Type B pancreatic cell (in vitro differentiated cells): Measurements from ENCODE around the gene VNN1. TPM values are rescaled to one million over a fixed set of nuclear protein-coding genes. Genes with fewer than 3 reads are reported as not detected.
"Not testable (repeated sequence)": the region's sequence is repeated elsewhere in the genome, so short reads cannot be mapped to it uniquely, and the experiment has no call there.

Experiments used
- DNase-seq: peaks from one replicate; pipeline ENCODE4 v3.0.0; 2021; ENCODE audit warnings: mixed read lengths; ENCODE audit not compliant: unreplicated experiment; ENCODE audit errors: extremely low spot score
- H3K27ac Mint-ChIP-seq: 2 replicates; pipeline ENCODE4 v1.8.0; 2021; ENCODE audit warnings: mild to moderate bottlenecking, mixed read lengths
- H3K27me3 Mint-ChIP-seq: 2 replicates; pipeline ENCODE4 v1.8.0; 2021; ENCODE audit warnings: mixed read lengths
- H3K36me3 Mint-ChIP-seq: 2 replicates; pipeline ENCODE4 v1.8.0; 2021; ENCODE audit warnings: mixed read lengths
- H3K4me1 Mint-ChIP-seq: one replicate; pipeline ENCODE4 v1.8.0; 2021; ENCODE audit warnings: mixed read lengths; ENCODE audit not compliant: unreplicated experiment
- H3K4me3 Mint-ChIP-seq: 2 replicates; pipeline ENCODE4 v1.8.0; 2021; ENCODE audit warnings: mild to moderate bottlenecking, mixed read lengths
- H3K9me3 Mint-ChIP-seq: 2 replicates; pipeline ENCODE4 v1.8.0; 2021; ENCODE audit warnings: mixed read lengths
- total RNA-seq: library from RNA; stranded (reverse); gene quantifications from 2 replicates; pipeline ENCODE4 v1.2.1, GENCODE V29; 2021; ENCODE audit warnings: low replicate concordance
- TF ChIP-seq, protein P1 (sequence below): fragments of 200-600 bp; sonication (generic); conservative IDR thresholded peaks from 2 replicates; pipeline ENCODE4 v1.5.0; 2021; ENCODE audit warnings: antibody characterized with exemption, mild to moderate bottlenecking

The VNN1 gene
- total RNA-seq, 1 donor from 2014 or later, result 1.3 TPM

DNA sequence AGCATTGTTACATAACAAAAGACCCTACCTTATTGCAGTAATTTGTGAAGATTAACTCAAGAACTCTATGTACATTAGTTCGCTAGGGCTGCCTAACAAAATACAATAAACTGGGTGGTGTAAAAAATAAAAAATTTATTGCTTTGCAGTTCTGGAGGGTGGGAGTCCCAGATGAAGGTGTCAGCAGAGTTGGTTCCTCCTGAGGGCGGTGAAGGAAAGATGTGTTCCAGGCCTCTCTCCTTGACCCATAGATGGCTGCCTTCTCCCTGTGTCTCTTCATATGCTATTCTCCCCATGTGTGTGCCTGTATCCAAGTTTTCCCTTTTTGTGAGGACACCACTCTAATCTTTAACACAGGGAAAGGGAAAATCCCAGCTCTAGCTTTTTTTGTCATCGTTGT, 305 bp upstream of the VNN1 start:
- TF ChIP-seq, protein P1, sequence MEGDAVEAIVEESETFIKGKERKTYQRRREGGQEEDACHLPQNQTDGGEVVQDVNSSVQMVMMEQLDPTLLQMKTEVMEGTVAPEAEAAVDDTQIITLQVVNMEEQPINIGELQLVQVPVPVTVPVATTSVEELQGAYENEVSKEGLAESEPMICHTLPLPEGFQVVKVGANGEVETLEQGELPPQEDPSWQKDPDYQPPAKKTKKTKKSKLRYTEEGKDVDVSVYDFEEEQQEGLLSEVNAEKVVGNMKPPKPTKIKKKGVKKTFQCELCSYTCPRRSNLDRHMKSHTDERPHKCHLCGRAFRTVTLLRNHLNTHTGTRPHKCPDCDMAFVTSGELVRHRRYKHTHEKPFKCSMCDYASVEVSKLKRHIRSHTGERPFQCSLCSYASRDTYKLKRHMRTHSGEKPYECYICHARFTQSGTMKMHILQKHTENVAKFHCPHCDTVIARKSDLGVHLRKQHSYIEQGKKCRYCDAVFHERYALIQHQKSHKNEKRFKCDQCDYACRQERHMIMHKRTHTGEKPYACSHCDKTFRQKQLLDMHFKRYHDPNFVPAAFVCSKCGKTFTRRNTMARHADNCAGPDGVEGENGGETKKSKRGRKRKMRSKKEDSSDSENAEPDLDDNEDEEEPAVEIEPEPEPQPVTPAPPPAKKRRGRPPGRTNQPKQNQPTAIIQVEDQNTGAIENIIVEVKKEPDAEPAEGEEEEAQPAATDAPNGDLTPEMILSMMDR, result no peak
- Mint-ChIP-seq H3K9me3 (no peaks in the 10 kb centered on the region), H3K4me1 (no peaks in the 10 kb centered on the region), H3K27me3 (no peaks in the 10 kb centered on the region), H3K36me3 (no peaks in the 10 kb centered on the region), H3K4me3 (no peak overlapping the region), H3K27ac (no peak overlapping the region)
- DNase-seq, result no peak

DNA sequence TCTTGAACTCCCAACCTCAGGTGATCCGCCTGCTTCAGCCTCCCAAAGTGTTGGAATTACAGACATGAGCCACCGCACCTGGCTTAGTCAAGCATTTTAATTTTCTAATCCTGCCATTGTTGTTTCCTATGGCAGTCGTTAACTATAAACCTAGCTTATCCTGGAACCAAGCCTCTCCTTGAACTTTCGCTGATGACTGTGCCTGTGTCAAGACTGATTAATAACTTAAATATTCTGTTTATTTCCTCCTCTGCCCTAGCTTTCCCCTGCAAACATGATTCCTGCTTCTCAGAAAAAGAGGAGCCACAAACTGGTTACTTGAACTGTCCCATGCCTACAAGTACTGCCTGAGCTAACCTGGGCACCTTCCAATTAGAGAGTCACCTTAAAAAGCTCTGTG, 1.5 kb downstream of the VNN1 start:
- Mint-ChIP-seq H3K4me3 (no peak overlapping the region), H3K9me3 (no peaks in the 10 kb centered on the region), H3K27ac (no peak overlapping the region), H3K4me1 (no peaks in the 10 kb centered on the region), H3K27me3 (no peaks in the 10 kb centered on the region), H3K36me3 (no peaks in the 10 kb centered on the region)
- TF ChIP-seq, protein P1, result no peak
- no peak for DNase-seq

DNA sequence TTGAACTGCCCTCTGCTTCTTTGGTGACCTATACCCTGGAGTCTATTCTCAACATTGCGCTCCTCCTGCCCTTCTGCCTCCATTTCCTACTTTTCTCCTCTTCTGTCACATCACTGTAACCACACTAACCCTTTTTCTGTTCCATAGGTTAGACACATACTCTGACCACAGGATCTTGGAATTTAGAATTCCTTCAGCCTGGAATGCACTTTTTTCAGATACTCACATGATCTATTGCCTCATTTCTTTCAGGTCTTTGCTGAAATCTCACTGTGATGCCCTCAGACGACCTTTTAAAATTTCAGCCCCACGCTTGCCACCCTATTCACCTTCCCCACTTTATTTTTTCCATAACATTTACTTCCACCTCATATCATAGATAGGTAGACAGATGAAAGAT, 5.1 kb downstream of the VNN1 start:
- H3K36me3 Mint-ChIP-seq, result no peaks in the 10 kb centered on the region
- no peaks in the 10 kb centered on the region for H3K9me3 Mint-ChIP-seq
- TF ChIP-seq, protein P1, result no peak

DNA sequence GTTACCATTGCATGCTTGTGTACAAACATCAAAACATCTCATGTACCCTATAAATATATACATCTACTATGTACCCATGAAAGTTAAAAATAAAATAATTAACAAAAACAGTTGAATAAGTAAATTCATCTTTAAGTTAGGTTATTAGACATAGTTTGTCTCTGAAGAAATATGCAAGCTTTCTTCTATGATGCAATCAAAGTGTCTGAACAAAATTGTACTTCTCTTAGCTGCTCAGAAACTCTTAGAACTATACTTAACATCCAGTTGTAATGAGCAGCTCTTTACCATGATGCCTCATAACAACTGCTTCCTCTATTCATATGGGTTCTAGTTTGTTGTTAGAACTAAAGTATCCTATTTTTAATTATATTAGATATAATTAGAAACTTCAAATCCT, 5.9 kb downstream of the VNN1 start:
- Mint-ChIP-seq H3K27ac (no peak overlapping the region), H3K4me1 (no peaks in the 10 kb centered on the region), H3K9me3 (no peaks in the 10 kb centered on the region), H3K27me3 (no peaks in the 10 kb centered on the region), H3K36me3 (no peaks in the 10 kb centered on the region), H3K4me3 (no peak overlapping the region)
- DNase-seq, result no peak
- TF ChIP-seq, protein P1, result no peak

More for the DNA sequence above, 5.1 kb downstream of the VNN1 start:
- H3K27me3 Mint-ChIP-seq, result no peaks in the 10 kb centered on the region
- H3K4me1 Mint-ChIP-seq, result no peaks in the 10 kb centered on the region
- DNase-seq, result no peak
- H3K27ac Mint-ChIP-seq, result no peak overlapping the region
- H3K4me3 Mint-ChIP-seq, result no peak overlapping the region

DNA sequence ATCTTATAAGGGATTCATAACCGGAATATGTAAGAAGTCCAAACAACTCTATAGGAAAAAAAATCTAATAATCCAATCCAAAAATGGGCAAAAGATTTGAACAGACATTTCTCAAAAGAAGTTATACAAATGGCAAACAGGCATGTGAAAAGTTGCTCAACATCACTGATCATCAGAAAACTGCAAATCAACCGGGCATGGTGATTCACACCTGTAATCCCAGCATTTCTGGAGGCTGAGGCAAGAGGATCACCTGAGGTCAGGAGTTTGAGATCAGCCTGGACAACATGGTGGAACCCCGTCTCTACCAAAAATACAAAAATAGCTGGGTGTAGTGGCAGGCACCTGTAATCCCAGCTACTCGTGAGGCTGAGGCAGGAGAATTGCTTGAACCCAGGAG, 7.1 kb downstream of the VNN1 start:
- H3K36me3 Mint-ChIP-seq, H3K4me1 Mint-ChIP-seq, DNase-seq, H3K9me3 Mint-ChIP-seq, H3K4me3 Mint-ChIP-seq, H3K27me3 Mint-ChIP-seq, H3K27ac Mint-ChIP-seq: not testable (repeated sequence)

DNA sequence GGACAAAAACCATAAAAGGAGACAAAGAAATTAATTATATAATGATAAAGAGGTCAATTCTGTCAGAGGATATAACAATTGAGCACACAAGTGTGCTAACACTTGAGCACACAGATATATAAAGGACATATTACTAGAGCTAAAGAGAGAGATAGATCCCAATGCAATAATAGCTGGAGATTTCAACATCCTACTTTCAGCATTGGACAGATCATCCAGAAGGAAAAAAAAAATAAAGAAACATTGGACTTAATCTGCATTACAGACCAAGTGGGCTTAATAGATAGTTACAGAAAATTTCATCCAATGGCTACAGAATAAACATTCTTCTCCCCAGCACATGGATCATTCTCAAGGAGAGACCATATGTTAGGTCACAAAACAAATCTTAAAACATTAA, 9.9 kb downstream of the VNN1 start:
- DNase-seq, result no peak
- TF ChIP-seq, protein P1, result no peak
- Mint-ChIP-seq H3K36me3 (no peaks in the 10 kb centered on the region), H3K4me3 (no peak overlapping the region), H3K4me1 (no peaks in the 10 kb centered on the region), H3K27ac (no peak overlapping the region), H3K27me3 (no peaks in the 10 kb centered on the region), H3K9me3 (no peaks in the 10 kb centered on the region)
